PFSK-1 (cell line): ENCODE measurements around the gene MAST2.

Experiments used
- FOXP2 ChIP-seq: optimal IDR thresholded peaks from 2 replicates; pipeline ENCODE3; 2011; ENCODE audit warnings: borderline replicate concordance, control low read depth, inconsistent platforms; ENCODE audit not compliant: insufficient read depth; ENCODE audit errors: extremely low read length, extremely low read depth
- POLR2AphosphoS5 ChIP-seq: IDR thresholded peaks from 2 replicates; pipeline ENCODE4 v1.6.1; 2012; ENCODE audit warnings: low read depth, mild to moderate bottlenecking, control low read depth, low read length, moderate library complexity
- REST ChIP-seq, 2 experiments: IDR thresholded peaks; 2 replicates each; pipeline versions ENCODE4 v1.6.1 to v1.8.0; 2011 to 2012; ENCODE audit warnings: low read depth in 2 of 2, low read length in 2 of 2, control low read depth in 1 of 2, inconsistent platforms in 1 of 2, mild to moderate bottlenecking in 1 of 2, moderate library complexity in 1 of 2; ENCODE audit not compliant: insufficient read depth in 1 of 2
- SIN3A ChIP-seq: IDR thresholded peaks from 2 replicates; pipeline ENCODE4 v1.6.1; 2012; ENCODE audit warnings: mild to moderate bottlenecking, low read length, moderate library complexity, borderline replicate concordance; ENCODE audit not compliant: insufficient read depth
- TAF1 ChIP-seq: IDR thresholded peaks from 2 replicates; pipeline ENCODE4 v1.6.1; 2012; ENCODE audit warnings: low read length, control low read depth, borderline replicate concordance; ENCODE audit not compliant: insufficient read depth

The MAST2 gene

GRCh38 chr1:45913731-45914501, 110.5 kb downstream of the MAST2 start:
- no peak for TF ChIP-seq SIN3A
- TF ChIP-seq FOXP2, result no peak
- no peak for TF ChIP-seq POLR2AphosphoS5
- TF ChIP-seq REST (IDR thresholded peaks at IDR 0.05; ENCODE audit: insufficient read depth in 1 of 2, low read depth in 2 of 2, low read length in 2 of 2), result no peak
- TF ChIP-seq TAF1, result no peak

DNA sequence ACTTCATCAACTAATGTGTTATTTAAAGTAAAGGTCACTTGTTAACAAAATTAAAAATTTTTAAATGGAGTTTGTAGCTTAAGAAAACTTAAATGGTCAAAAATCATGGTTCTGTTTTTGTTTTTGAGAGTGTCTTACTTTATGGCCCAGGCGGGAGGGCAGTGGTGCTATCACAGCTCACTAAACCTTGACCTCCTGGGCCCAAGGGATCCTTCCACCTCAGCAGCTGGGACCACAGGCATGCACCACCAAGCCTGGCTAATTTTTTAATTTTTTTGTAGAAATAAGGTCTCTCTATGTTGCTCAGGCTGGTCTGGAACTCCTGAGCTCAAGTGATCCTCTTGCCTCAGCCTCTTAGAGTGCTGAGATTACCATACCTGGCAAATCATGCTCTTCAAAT, 111.4 kb downstream of the MAST2 start:
- TF ChIP-seq SIN3A (no peak), TAF1 (no peak), POLR2AphosphoS5 (no peak), REST (IDR thresholded peaks at IDR 0.05; ENCODE audit: insufficient read depth in 1 of 2, low read depth in 2 of 2, low read length in 2 of 2) (no peak), FOXP2 (no peak)

DNA sequence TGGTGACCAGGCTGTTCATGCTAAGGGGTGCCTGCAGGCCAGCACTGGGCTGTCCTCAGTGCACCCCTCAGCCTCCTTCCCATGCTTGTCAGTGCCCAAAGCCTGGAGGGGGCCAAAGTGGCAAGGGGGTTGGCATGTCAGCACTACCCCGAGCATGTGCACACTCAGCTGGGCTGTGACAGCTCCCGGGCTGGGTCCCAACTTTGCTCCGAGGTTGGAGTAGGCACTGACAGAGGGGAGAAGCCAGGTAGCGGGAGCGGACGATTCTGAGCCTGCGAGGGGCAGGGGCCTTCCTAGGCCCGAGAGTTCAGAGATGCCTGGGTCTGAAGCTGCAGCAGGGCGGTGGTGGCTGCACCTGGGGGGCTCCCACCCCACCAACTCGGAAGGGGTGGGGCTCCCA, 119.0 kb downstream of the MAST2 start:
- TF ChIP-seq FOXP2, result no peak
- no peak for TF ChIP-seq POLR2AphosphoS5
- no peak for TF ChIP-seq SIN3A
- no peak for TF ChIP-seq REST (IDR thresholded peaks at IDR 0.05; ENCODE audit: insufficient read depth in 1 of 2, low read depth in 2 of 2, low read length in 2 of 2)
- no peak for TF ChIP-seq TAF1

- no peak for TF ChIP-seq FOXP2
- TF ChIP-seq REST (IDR thresholded peaks at IDR 0.05; ENCODE audit: insufficient read depth in 1 of 2, low read depth in 2 of 2, low read length in 2 of 2), result no peak
- no peak for TF ChIP-seq POLR2AphosphoS5
- no peak for TF ChIP-seq SIN3A
- no peak for TF ChIP-seq TAF1
Observed at GRCh38 chr1:45922813-45923212, 119.4 kb downstream of the MAST2 start.

GRCh38 chr1:45923343-45923742, 119.9 kb downstream of the MAST2 start:
- TF ChIP-seq POLR2AphosphoS5, result no peak
- TF ChIP-seq TAF1, result no peak
- TF ChIP-seq SIN3A, result no peak
- TF ChIP-seq REST (IDR thresholded peaks at IDR 0.05; ENCODE audit: insufficient read depth in 1 of 2, low read depth in 2 of 2, low read length in 2 of 2), result no peak
